Fibroblast of lung (primary cell): ENCODE measurements around the gene TMLHE. TPM values are rescaled to one million over a fixed set of nuclear protein-coding genes. Genes with fewer than 3 reads are reported as not detected.
"Not testable (repeated sequence)": the region's sequence is repeated elsewhere in the genome, so short reads cannot be mapped to it uniquely, and the experiment has no call there.

Source experiments
- DNase-seq, 2 donors: peaks; one replicate each; pipeline versions ENCODE4 v3.0.0 to v3.0.0-alpha.2; 2010; ENCODE audit warnings: low read depth in 2 of 2
- H2AFZ ChIP-seq: 2 replicates; pipeline ENCODE4 v1.5.1; 2012; ENCODE audit warnings: low read length, control low read depth, inconsistent platforms
- H3K27ac ChIP-seq: 2 replicates; pipeline ENCODE4 v1.5.1; 2011; ENCODE audit warnings: low read length, control low read depth; ENCODE audit not compliant: insufficient read depth
- H3K27me3 ChIP-seq: 2 replicates; pipeline ENCODE4 v1.5.1; 2011; ENCODE audit warnings: mild to moderate bottlenecking, low read length; ENCODE audit not compliant: control insufficient read depth, insufficient read depth
- H3K36me3 ChIP-seq: 2 replicates; pipeline ENCODE4 v1.5.1; 2011; ENCODE audit warnings: low read length; ENCODE audit not compliant: control insufficient read depth, insufficient read depth
- H3K4me1 ChIP-seq: 2 replicates; pipeline ENCODE4 v1.5.1; 2011; ENCODE audit warnings: low read length; ENCODE audit not compliant: control insufficient read depth, insufficient read depth; ENCODE audit errors: extremely low read depth
- H3K4me2 ChIP-seq: 2 replicates; pipeline ENCODE4 v1.5.1; 2011; ENCODE audit warnings: low read length, control low read depth; ENCODE audit not compliant: insufficient read depth; ENCODE audit errors: extremely low read depth
- H3K4me3 ChIP-seq, 4 experiments: fragments of 200-600 bp in 1 of 4; sonication (generic) in 1 of 4; replicated peaks in 1 of 4; 2 replicates each; pipeline ENCODE4 v1.5.1; 2011 to 2016; ENCODE audit warnings: low read length in 4 of 4, low read depth in 3 of 4, mild to moderate bottlenecking in 3 of 4, control low read depth in 2 of 4, inconsistent platforms in 1 of 4, mixed read lengths in 1 of 4; ENCODE audit not compliant: insufficient read depth in 1 of 4; ENCODE audit errors: control extremely low read depth in 1 of 4
- H3K79me2 ChIP-seq: 2 replicates; pipeline ENCODE4 v1.5.1; 2012; ENCODE audit warnings: mild to moderate bottlenecking, low read length, inconsistent platforms; ENCODE audit not compliant: control insufficient read depth, insufficient read depth
- H3K9ac ChIP-seq: 2 replicates; pipeline ENCODE4 v1.5.1; 2011; ENCODE audit warnings: mild to moderate bottlenecking, low read length, control low read depth; ENCODE audit not compliant: insufficient read depth
- H3K9me3 ChIP-seq: 2 replicates; pipeline ENCODE4 v1.5.1; 2012; ENCODE audit warnings: low read depth, low read length; ENCODE audit not compliant: control insufficient read depth, insufficient read depth
- H4K20me1 ChIP-seq: 2 replicates; pipeline ENCODE4 v1.5.1; 2011; ENCODE audit warnings: low read length; ENCODE audit not compliant: control insufficient read depth, insufficient read depth; ENCODE audit errors: extremely low read depth
- CTCF ChIP-seq, 2 donors: IDR thresholded peaks in 1 of 2; conservative IDR thresholded peaks in 1 of 2; 1 replicate in 1 of 2; 2 replicates in 1 of 2; pipeline ENCODE4 v1.5.1; 2011 to 2012; ENCODE audit warnings: low read length in 2 of 2, control low read depth in 1 of 2, inconsistent platforms in 1 of 2, low read depth in 1 of 2, mild to moderate bottlenecking in 1 of 2
- EZH2 ChIP-seq: IDR thresholded peaks from 2 replicates; pipeline ENCODE4 v1.5.1; 2012; ENCODE audit warnings: low read length, control low read depth, mild to moderate bottlenecking; ENCODE audit errors: missing control alignments
- polyA plus RNA-seq, 2 donors: library from polyadenylated mRNA; depleted of rRNA in 1 of 2; stranded (reverse) in 1 of 2; unstranded in 1 of 2; fragments of >200 nt; gene quantifications; 2 replicates each; pipeline ENCODE4 v1.2.1, GENCODE V29; 2011 to 2012; ENCODE audit warnings: missing spikeins in 1 of 2
- total RNA-seq: library from RNA; depleted of rRNA; stranded (reverse); fragments of >200 nt; gene quantifications from 2 replicates; pipeline ENCODE4 v1.2.1, GENCODE V29; 2014

TMLHE gene
- total and polyA plus RNA-seq, 2 donors (not counting 1 experiment from before 2014, with no cell fraction given), result 17.5 to 24.1 TPM

GRCh38 chrX:155632431-155633100 is 19.8 kb upstream of the TMLHE start:
- Histone ChIP-seq H3K4me2 (peak overlapping the region; percentile 28), H3K36me3 (no peaks in the 10 kb centered on the region), H3K4me3 (peak overlapping the region in 1 of 4 experiments; percentile 7), H3K27ac (no peak overlapping the region), H3K79me2 (no peaks in the 10 kb centered on the region), H3K4me1 (no peaks in the 10 kb centered on the region), H4K20me1 (no peaks in the 10 kb centered on the region), H3K9ac (no peak overlapping the region), H2AFZ (peak overlapping the region; percentile 9), H3K9me3 (no peaks in the 10 kb centered on the region), H3K27me3 (no peaks in the 10 kb centered on the region)
- TF ChIP-seq CTCF (conservative IDR thresholded peaks at IDR 0.05 in 1 of 2, IDR thresholded peaks at IDR 0.05 in 1 of 2; ENCODE audit: low read depth in 1 of 2, low read length in 2 of 2) (no peak), EZH2 (no peak)
- peak in 1 of 2 donors; percentile 30 for DNase-seq

- not testable (repeated sequence) for H3K4me3 ChIP-seq, H3K4me1 ChIP-seq, DNase-seq, H3K27ac ChIP-seq, H3K9me3 ChIP-seq, H3K9ac ChIP-seq, H3K27me3 ChIP-seq, H3K4me2 ChIP-seq, H3K36me3 ChIP-seq, H4K20me1 ChIP-seq, H2AFZ ChIP-seq, H3K79me2 ChIP-seq
These were observed 7.4 kb upstream of the TMLHE start for GRCh38 chrX:155620110-155620509.

- peaks cover 4% of the 10 kb centered on the region for H3K79me2 ChIP-seq
- H2AFZ ChIP-seq, result no peak overlapping the region
- no peaks in the 10 kb centered on the region for H3K9me3 ChIP-seq
- no peak overlapping the region for H3K27ac ChIP-seq
- no peak overlapping the region for H3K4me3 ChIP-seq
- no peak overlapping the region for H3K4me2 ChIP-seq
- H3K9ac ChIP-seq, result no peak overlapping the region
- TF ChIP-seq EZH2 (no peak), CTCF (conservative IDR thresholded peaks at IDR 0.05 in 1 of 2, IDR thresholded peaks at IDR 0.05 in 1 of 2; ENCODE audit: low read depth in 1 of 2, low read length in 2 of 2) (no peak)
- H3K27me3 ChIP-seq, result no peaks in the 10 kb centered on the region
- no peaks in the 10 kb centered on the region for H3K4me1 ChIP-seq
- no peaks in the 10 kb centered on the region for H4K20me1 ChIP-seq
- DNase-seq, result no peak
- no peaks in the 10 kb centered on the region for H3K36me3 ChIP-seq
These were observed 3.2 kb upstream of the TMLHE start for GRCh38 chrX:155615938-155616337.
